IPS DF 6.9 (cell line): ENCODE results near the gene ICAM4.
A peak's percentile ranks its signal among the peaks of the same experiment; 100 is the strongest.
"Not testable (repeated sequence)": the region's sequence is repeated elsewhere in the genome, so short reads cannot be mapped to it uniquely, and the experiment has no call there.

Experiments used
- DNase-seq: peaks from one replicate; pipeline ENCODE4 v3.0.0-alpha.2; 2013; ENCODE audit warnings: low read depth, low spot score
- H3K27ac ChIP-seq: one replicate; pipeline ENCODE4 v1.5.1; 2013; ENCODE audit warnings: low read length, control low read depth
- H3K27me3 ChIP-seq: 2 replicates; pipeline ENCODE4 v1.6.1; 2013; ENCODE audit warnings: mild to moderate bottlenecking, low read length; ENCODE audit not compliant: control insufficient read depth, insufficient read depth
- H3K36me3 ChIP-seq: 2 replicates; pipeline ENCODE4 v1.6.1; 2013; ENCODE audit warnings: low read length; ENCODE audit not compliant: control insufficient read depth, insufficient read depth
- H3K4me1 ChIP-seq: 2 replicates; pipeline ENCODE4 v1.6.1; 2013; ENCODE audit warnings: low read length; ENCODE audit not compliant: control insufficient read depth, insufficient read depth
- H3K4me3 ChIP-seq: 2 replicates; pipeline ENCODE4 v1.5.1; 2013; ENCODE audit warnings: mild to moderate bottlenecking, low read length
- H3K9me3 ChIP-seq: 2 replicates; pipeline ENCODE4 v1.6.1; 2013; ENCODE audit warnings: low read length, inconsistent platforms; ENCODE audit not compliant: control insufficient read depth, insufficient read depth
- WGBS: extraction: QIAGEN DNeasy Blood & Tissue Kit; methylation state at CpG from one replicate; pipeline ENCODE4 v1.1.7; 2013; ENCODE audit warnings: mixed read lengths, missing lambda C conversion rate; ENCODE audit not compliant: insufficient read length, insufficient coverage; 5-methylcytosine and 5-hydroxymethylcytosine counted together

ICAM4 gene

DNA sequence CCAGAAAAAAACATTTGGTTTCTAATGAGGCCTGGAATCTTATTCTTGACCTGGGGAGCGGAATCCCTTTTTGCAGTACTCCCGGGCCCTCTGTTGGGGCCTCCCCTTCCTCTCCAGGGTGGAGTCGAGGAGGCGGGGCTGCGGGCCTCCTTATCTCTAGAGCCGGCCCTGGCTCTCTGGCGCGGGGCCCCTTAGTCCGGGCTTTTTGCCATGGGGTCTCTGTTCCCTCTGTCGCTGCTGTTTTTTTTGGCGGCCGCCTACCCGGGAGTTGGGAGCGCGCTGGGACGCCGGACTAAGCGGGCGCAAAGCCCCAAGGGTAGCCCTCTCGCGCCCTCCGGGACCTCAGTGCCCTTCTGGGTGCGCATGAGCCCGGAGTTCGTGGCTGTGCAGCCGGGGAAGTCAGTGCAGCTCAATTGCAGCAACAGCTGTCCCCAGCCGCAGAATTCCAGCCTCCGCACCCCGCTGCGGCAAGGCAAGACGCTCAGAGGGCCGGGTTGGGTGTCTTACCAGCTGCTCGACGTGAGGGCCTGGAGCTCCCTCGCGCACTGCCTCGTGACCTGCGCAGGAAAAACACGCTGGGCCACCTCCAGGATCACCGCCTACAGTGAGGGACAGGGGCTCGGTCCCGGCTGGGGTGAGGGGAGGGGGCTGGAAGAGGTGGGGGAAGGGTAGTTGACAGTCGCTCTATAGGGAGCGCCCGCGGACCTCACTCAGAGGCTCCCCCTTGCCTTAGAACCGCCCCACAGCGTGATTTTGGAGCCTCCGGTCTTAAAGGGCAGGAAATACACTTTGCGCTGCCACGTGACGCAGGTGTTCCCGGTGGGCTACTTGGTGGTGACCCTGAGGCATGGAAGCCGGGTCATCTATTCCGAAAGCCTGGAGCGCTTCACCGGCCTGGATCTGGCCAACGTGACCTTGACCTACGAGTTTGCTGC is at the start of gene ICAM4:
ICAM4 (plus strand) TSS at position 153 of the 935 bp plus-strand sequence; CDS start at position 211, 58 bp downstream.
- Histone ChIP-seq H3K27ac (no peak within 1 kb of the TSS), H3K4me1 (peaks cover 6% of the 10 kb centered on the region), H3K36me3 (no peaks in the 10 kb centered on the region; the same call in 1 of the 2 replicates), H3K27me3 (peaks cover 30% of the 10 kb centered on the region), H3K4me3 (peak within 1 kb of the TSS; percentile 42; the same call in 1 of the 2 replicates), H3K9me3 (no peaks in the 10 kb centered on the region)
- no peak for DNase-seq
- WGBS, result no CpG with 5 or more reads among the region's 59 CpGs

GRCh38 chr19:10237702-10238101 is 49.1 kb upstream of the ICAM4 start:
- H3K27ac ChIP-seq, result no peak overlapping the region
- H3K4me3 ChIP-seq, result no peak overlapping the region
- H3K4me1 ChIP-seq, result no peaks in the 10 kb centered on the region; the same call in 1 of the 2 replicates
- no peaks in the 10 kb centered on the region; the same call in 1 of the 2 replicates for H3K27me3 ChIP-seq
- H3K9me3 ChIP-seq, result no peaks in the 10 kb centered on the region
- no peaks in the 10 kb centered on the region for H3K36me3 ChIP-seq
- no CpG with 5 or more reads among the region's 6 CpGs for WGBS
- no peak for DNase-seq

- peaks cover 2% of the 10 kb centered on the region; the same call in 1 of the 2 replicates for H3K4me1 ChIP-seq
- no peaks in the 10 kb centered on the region for H3K9me3 ChIP-seq
- no peak overlapping the region for H3K27ac ChIP-seq
- no peak overlapping the region for H3K4me3 ChIP-seq
- no peaks in the 10 kb centered on the region for H3K36me3 ChIP-seq
- H3K27me3 ChIP-seq, result no peaks in the 10 kb centered on the region; the same call in 1 of the 2 replicates
- no CpG with 5 or more reads among the region's 12 CpGs for WGBS
- no peak for DNase-seq
Observed at GRCh38 chr19:10238172-10238783, 48.5 kb upstream of the ICAM4 start.

DNA sequence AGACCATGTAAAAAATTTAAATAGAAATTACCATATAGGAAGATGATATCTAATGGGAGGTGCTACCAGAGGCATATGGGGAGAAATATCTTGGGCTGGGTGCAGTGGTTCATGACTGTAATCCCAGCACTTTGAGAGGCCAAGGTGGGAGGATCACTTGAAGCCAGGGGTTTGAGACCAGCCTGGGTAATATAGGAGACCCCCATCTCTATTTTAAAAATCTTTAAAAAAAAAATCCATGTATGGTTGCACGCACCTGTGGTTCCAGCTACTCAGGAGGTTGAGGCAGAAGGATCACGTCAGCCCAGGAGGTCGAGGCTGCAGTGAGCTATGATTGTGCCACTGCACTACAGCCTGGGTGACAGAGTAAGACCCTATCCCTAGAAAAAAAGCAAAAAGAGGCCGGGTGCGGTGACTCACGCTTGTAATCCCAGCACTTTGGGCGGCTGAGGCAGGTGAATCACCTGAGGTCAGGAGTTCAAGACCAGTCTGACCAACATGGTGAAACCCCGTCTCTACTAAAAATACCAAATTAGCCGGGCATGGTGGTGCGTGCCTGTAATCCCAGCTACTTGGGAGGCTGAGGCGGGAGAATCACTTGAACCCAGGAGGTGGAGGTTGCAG is 44.8 kb upstream of the ICAM4 start:
- not testable (repeated sequence) for H3K9me3 ChIP-seq, H3K4me3 ChIP-seq, H3K27me3 ChIP-seq, H3K36me3 ChIP-seq, H3K27ac ChIP-seq, H3K4me1 ChIP-seq, DNase-seq
- WGBS, result no CpG with 5 or more reads among the region's 11 CpGs

DNA sequence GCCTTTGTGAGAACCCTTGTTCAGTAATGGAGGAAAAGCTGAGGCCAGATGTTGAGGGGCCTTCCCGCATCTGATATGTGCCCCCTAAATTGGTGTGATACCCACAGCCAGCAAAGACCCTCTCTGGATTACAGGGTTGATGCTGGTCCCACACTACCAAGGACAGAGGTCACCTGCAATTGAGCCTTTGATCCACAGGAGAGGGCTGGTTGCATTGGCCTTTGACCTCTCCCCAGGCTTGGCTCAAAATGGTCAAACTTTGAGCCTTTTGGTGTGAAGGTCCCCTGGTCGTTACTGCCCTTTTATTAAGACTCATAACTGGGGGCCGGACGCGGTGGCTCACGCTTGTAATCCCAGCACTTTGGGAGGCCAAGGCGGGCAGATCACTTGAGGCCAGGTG is 43.1 kb upstream of the ICAM4 start:
- Histone ChIP-seq H3K9me3 (no peaks in the 10 kb centered on the region), H3K4me1 (peaks cover 2% of the 10 kb centered on the region; the same call in 1 of the 2 replicates), H3K27me3 (no peaks in the 10 kb centered on the region), H3K36me3 (no peaks in the 10 kb centered on the region), H3K27ac (no peak overlapping the region), H3K4me3 (no peak overlapping the region)
- WGBS, result no CpG with 5 or more reads among the region's 7 CpGs
- no peak for DNase-seq

GRCh38 chr19:10245189-10245939 is 41.4 kb upstream of the ICAM4 start:
- Histone ChIP-seq H3K9me3 (no peaks in the 10 kb centered on the region), H3K4me3 (no peak overlapping the region), H3K4me1 (peaks cover 2% of the 10 kb centered on the region; the same call in 1 of the 2 replicates), H3K27ac (no peak overlapping the region), H3K27me3 (no peaks in the 10 kb centered on the region), H3K36me3 (no peaks in the 10 kb centered on the region)
- DNase-seq, result no peak
- WGBS, result 100% methylated on average over 1 of the region's 9 CpGs

DNA sequence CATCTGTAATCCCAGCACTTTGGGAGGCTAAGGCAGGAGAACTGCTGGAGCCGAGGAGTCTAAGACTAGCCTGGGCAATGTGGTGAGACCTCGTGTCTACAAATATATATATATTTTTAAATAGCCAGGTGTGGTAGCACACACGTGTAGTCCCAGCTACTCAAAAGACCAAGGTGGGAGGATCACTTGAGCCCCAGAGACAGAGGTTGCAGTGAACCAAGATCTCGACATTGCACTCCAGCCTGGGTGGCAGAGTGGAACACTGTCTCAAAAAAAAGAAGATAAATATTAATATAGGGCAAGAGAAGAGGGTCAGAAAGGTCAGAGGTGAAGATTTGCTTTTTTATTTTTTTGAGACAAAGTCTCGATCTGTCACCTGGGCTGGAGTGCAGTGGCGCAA is 40.2 kb upstream of the ICAM4 start:
- no peak for DNase-seq
- no CpG with 5 or more reads among the region's 6 CpGs for WGBS
- peaks cover 2% of the 10 kb centered on the region; the same call in 1 of the 2 replicates for H3K4me1 ChIP-seq

DNA sequence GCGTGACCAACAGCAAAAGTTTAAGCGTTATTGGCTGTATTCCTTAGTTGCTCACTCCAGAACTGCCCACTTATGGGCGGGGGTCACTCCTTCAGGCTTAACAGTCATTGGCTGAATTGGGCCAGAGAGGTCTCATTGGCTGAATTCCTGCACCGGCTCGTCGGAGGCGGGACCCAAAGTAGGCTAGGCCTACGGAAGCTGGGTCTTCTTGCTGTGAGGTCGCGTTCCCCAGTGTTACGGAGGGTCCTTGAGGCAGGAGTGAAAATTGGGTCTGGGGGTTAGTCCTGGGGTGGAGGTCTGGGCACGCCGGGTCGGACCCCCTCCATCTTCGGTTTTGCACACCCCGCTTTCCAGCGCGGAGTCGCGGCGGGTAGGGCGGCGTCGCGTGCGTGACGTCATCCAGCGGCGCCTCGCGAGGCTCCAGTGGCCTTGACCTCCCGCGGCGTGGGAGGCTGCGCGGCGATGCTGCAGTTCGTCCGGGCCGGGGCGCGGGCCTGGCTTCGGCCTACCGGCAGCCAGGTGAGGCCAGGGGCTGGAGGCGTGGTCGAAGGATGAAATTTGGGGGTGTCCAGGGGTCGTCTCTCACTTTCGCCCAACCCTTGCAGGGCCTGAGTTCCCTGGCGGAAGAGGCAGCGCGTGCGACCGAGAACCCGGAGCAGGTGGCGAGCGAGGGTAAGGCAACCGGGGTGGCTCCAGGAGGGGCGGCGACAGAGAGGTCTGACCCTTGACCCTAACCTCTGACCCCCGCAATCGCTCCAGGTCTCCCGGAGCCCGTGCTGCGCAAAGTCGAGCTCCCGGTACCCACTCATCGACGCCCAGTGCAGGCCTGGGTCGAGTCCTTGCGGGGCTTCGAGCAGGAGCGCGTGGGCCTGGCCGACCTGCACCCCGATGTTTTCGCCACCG is 34.7 kb upstream of the ICAM4 start, which contains the start of gene MRPL4:
MRPL4 (plus strand) TSS at position 423 of the 903 bp plus-strand sequence; CDS start at position 463, 40 bp downstream.
- H3K4me1 ChIP-seq, result no peaks in the 10 kb centered on the region
- WGBS, result no CpG with 5 or more reads among the region's 77 CpGs
- DNase-seq, result peak; percentile 96

More for the DNA sequence above, 40.2 kb upstream of the ICAM4 start:
- no peak overlapping the region for H3K27ac ChIP-seq
- no peaks in the 10 kb centered on the region for H3K9me3 ChIP-seq
- H3K27me3 ChIP-seq, result no peaks in the 10 kb centered on the region
- H3K36me3 ChIP-seq, result no peaks in the 10 kb centered on the region
- H3K4me3 ChIP-seq, result no peak overlapping the region

DNA sequence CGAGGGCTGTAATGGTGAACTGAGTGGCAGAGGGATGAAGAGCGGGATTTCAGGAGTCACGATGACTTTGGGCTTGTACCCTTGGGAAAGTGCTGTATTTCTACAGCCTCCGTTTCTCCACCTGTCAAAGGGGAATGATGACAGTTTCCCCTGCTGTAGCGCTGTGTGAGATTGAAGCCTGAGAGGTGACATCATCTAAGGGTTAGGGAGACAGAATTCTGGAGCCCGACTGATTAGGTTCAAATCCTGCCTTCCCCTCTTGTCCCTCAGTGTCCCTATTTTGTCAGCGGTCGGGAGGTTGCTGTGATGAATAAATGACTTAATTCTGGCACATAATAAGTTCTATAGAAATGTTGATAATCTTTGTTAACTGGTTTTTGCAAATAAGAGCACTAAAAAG is 34.0 kb upstream of the ICAM4 start:
- Histone ChIP-seq H3K9me3 (no peaks in the 10 kb centered on the region), H3K4me3 (peak overlapping the region; percentile 98), H3K27ac (no peak overlapping the region), H3K36me3 (0 out of 2 replicates have a peak, but pooled peaks cover 10% of the 10 kb centered on the region), H3K4me1 (no peaks in the 10 kb centered on the region), H3K27me3 (no peaks in the 10 kb centered on the region)
- WGBS, result no CpG with 5 or more reads among the region's 8 CpGs
- DNase-seq, result no peak

More for the DNA sequence above, 34.7 kb upstream of the ICAM4 start, which contains the start of gene MRPL4:
- Histone ChIP-seq H3K36me3 (0 out of 2 replicates have a peak, but pooled peaks cover 5% of the 10 kb centered on the region), H3K4me3 (peak within 1 kb of the TSS; percentile 98), H3K9me3 (no peaks in the 10 kb centered on the region), H3K27ac (no peak within 1 kb of the TSS), H3K27me3 (no peaks in the 10 kb centered on the region)
